Measurements from ENCODE around the gene GRAMD2A.

Gene GRAMD2A

GRCh38 chr15:72231833-72232478, 34.4 kb upstream of the GRAMD2A start:
- TF ChIP-seq SIN3A (IDR thresholded peaks at IDR 0.05; ENCODE audit: borderline replicate concordance, insufficient read depth, low read length) (peak; percentile 32; the same call in 1 of the 2 replicates), TAF1 (IDR thresholded peaks at IDR 0.05; ENCODE audit: borderline replicate concordance, insufficient read depth, low read length) (no peak; the same call in 1 of the 2 replicates)

GRCh38 chr15:72231066-72231832, 33.7 kb upstream of the GRAMD2A start, which contains the start of gene PKM:
PKM (minus strand) TSS chr15:72231190; CDS start chr15:72219097, 12,093 bp downstream.
- TF ChIP-seq SIN3A (IDR thresholded peaks at IDR 0.05; ENCODE audit: borderline replicate concordance, insufficient read depth, low read length) (peak; percentile 24; the same call in 1 of the 2 replicates), POLR2AphosphoS5 (IDR thresholded peaks at IDR 0.05; ENCODE audit: low read depth, low read length) (peak; percentile 99), TAF1 (IDR thresholded peaks at IDR 0.05; ENCODE audit: borderline replicate concordance, insufficient read depth, low read length) (peak; percentile 99), REST (IDR thresholded peaks at IDR 0.05; ENCODE audit: insufficient read depth in 1 of 2, low read depth in 2 of 2, low read length in 2 of 2) (peak; percentile 71 to 76), FOXP2 (optimal IDR thresholded peaks at IDR 0.05; ENCODE audit: borderline replicate concordance, extremely low read depth, extremely low read length, insufficient read depth) (peak; percentile 81)

GRCh38 chr15:72230197-72231065, 32.8 kb upstream of the GRAMD2A start:
- TF ChIP-seq TAF1 (IDR thresholded peaks at IDR 0.05; ENCODE audit: borderline replicate concordance, insufficient read depth, low read length) (peak; percentile 72; the same call in 1 of the 2 replicates), SIN3A (IDR thresholded peaks at IDR 0.05; ENCODE audit: borderline replicate concordance, insufficient read depth, low read length) (peak; percentile 69; the same call in 1 of the 2 replicates), FOXP2 (optimal IDR thresholded peaks at IDR 0.05; ENCODE audit: borderline replicate concordance, extremely low read depth, extremely low read length, insufficient read depth) (peak; percentile 91), POLR2AphosphoS5 (IDR thresholded peaks at IDR 0.05; ENCODE audit: low read depth, low read length) (no peak; the same call in 1 of the 2 replicates), REST (IDR thresholded peaks at IDR 0.05; ENCODE audit: insufficient read depth in 1 of 2, low read depth in 2 of 2, low read length in 2 of 2) (no peak)

- TF ChIP-seq FOXP2 (optimal IDR thresholded peaks at IDR 0.05; ENCODE audit: borderline replicate concordance, extremely low read depth, extremely low read length, insufficient read depth) (no peak), REST (IDR thresholded peaks at IDR 0.05; ENCODE audit: insufficient read depth in 1 of 2, low read depth in 2 of 2, low read length in 2 of 2) (no peak), TAF1 (IDR thresholded peaks at IDR 0.05; ENCODE audit: borderline replicate concordance, insufficient read depth, low read length) (no peak), SIN3A (IDR thresholded peaks at IDR 0.05; ENCODE audit: borderline replicate concordance, insufficient read depth, low read length) (no peak), POLR2AphosphoS5 (IDR thresholded peaks at IDR 0.05; ENCODE audit: low read depth, low read length) (no peak)
Measured at GRCh38 chr15:72229947-72230196, 32.3 kb upstream of the GRAMD2A start.
